ENCODE measurements around the gene MGST3. TPM values are rescaled to one million over a fixed set of nuclear protein-coding genes. Genes with fewer than 3 reads are reported as not detected.

MGST3 gene
- total and polyA plus RNA-seq, 2 of the 13 experiments (the other 11 are each of a cell fraction or from before 2014, with no cell fraction given) = 59.7 to 61.2 TPM

DNA sequence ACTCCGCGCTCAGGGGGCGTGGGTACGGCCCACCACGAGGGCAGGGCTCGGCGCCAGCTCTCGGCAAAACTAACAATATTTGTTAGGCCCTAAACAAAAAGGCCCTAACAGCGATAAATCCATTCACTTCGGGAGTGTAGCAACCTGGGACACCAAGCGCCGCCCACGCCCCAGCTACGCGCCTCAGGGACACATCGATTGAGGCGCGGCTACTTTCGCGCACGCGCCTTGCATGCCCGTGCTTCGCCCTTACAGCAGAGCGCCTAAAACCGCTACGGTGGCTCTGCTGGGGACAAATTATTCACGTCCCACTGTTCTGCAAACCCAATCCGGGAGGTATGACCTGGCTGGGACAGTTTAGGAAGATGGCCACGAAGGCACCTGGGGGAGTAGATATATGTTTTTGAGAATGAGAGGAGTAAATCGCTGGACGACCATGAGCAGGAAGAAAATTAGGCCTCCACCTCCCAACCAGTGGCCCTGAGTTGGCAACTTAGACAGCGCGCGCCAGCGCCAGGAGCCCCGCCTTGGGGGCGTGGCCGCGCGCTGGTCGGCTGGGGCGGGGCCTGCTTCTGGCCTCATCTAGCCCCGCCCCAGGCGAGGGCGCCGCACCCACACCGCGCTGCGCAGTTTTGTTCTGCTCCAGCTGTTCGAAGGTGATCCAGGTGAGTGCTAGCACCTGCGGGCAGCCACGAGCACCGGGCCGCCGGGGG is at the start of gene MGST3 (continued):
- TF ChIP-seq TIGD3 (CRISPR knock-in tag; IDR thresholded peaks at IDR 0.05; ENCODE audit: borderline replicate concordance) (0 out of 2 replicates have a peak, but pooled peaks have one; percentile 85), ZNF800 (CRISPR knock-in tag; IDR thresholded peaks at IDR 0.05) (peak; percentile 42; the same call in 1 of the 2 replicates), MIXL1 (CRISPR knock-in tag; IDR thresholded peaks at IDR 0.05) (peak; percentile 27; the same call in 1 of the 2 replicates), ZNF768 (CRISPR knock-in tag; IDR thresholded peaks at IDR 0.05) (no peak), MYNN (CRISPR knock-in tag; IDR thresholded peaks at IDR 0.05; ENCODE audit: low read depth) (0 out of 2 replicates have a peak, but pooled peaks have one; percentile 19), SOX13 (IDR thresholded peaks at IDR 0.05) (no peak), SOX13 (CRISPR knock-in tag; conservative IDR thresholded peaks at IDR 0.05 in 1 of 2, IDR thresholded peaks at IDR 0.05 in 1 of 2) (0 out of 4 replicates have a peak, but pooled peaks of 1 of the 2 experiments have one; percentile 22), ZNF891 (CRISPR knock-in tag; IDR thresholded peaks at IDR 0.05) (peak; percentile 73; the same call in 1 of the 2 replicates), ZNF879 (CRISPR knock-in tag; IDR thresholded peaks at IDR 0.05) (no peak), KLF12 (CRISPR knock-in tag; IDR thresholded peaks at IDR 0.05; ENCODE audit: borderline replicate concordance) (peak; percentile 80), ZNF557 (CRISPR knock-in tag; IDR thresholded peaks at IDR 0.05) (0 out of 2 replicates have a peak, but pooled peaks have one; percentile 38)
- TF ChIP-seq, protein P1, sequence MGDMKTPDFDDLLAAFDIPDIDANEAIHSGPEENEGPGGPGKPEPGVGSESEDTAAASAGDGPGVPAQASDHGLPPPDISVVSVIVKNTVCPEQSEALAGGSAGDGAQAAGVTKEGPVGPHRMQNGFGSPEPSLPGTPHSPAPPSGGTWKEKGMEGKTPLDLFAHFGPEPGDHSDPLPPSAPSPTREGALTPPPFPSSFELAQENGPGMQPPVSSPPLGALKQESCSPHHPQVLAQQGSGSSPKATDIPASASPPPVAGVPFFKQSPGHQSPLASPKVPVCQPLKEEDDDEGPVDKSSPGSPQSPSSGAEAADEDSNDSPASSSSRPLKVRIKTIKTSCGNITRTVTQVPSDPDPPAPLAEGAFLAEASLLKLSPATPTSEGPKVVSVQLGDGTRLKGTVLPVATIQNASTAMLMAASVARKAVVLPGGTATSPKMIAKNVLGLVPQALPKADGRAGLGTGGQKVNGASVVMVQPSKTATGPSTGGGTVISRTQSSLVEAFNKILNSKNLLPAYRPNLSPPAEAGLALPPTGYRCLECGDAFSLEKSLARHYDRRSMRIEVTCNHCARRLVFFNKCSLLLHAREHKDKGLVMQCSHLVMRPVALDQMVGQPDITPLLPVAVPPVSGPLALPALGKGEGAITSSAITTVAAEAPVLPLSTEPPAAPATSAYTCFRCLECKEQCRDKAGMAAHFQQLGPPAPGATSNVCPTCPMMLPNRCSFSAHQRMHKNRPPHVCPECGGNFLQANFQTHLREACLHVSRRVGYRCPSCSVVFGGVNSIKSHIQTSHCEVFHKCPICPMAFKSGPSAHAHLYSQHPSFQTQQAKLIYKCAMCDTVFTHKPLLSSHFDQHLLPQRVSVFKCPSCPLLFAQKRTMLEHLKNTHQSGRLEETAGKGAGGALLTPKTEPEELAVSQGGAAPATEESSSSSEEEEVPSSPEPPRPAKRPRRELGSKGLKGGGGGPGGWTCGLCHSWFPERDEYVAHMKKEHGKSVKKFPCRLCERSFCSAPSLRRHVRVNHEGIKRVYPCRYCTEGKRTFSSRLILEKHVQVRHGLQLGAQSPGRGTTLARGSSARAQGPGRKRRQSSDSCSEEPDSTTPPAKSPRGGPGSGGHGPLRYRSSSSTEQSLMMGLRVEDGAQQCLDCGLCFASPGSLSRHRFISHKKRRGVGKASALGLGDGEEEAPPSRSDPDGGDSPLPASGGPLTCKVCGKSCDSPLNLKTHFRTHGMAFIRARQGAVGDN (CRISPR knock-in tag; IDR thresholded peaks at IDR 0.05) = peak; percentile 95
